ENCODE data around the gene ABCA1.

DNA sequence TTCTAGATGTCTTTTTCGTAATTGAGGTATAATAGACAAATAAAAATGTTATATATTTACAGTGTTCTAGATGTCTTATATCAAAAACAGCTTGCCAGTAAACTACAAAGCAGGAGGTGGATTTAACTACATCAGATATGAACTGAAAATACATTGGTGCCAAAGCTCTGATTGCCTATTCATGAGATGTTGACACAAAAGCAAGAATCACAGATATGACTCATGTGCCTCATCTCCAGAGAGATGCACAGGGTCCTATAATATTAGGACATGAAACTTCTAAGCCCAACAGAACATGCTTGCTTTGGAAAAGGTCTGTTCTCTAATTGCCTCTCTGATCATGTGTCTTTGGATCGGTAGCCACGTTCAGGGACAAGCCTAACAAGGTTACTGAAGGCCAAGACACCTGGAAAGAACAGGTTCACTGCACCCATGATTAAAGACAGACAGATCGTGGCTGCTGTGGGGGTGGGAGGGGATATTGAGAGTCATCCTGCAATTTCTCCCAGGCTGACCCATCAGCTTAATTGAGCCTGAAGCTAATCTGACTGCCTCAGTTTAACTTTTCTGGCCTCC lies 16.8 kb downstream of the ABCA1 start:
- TF ChIP-seq, protein P1, sequence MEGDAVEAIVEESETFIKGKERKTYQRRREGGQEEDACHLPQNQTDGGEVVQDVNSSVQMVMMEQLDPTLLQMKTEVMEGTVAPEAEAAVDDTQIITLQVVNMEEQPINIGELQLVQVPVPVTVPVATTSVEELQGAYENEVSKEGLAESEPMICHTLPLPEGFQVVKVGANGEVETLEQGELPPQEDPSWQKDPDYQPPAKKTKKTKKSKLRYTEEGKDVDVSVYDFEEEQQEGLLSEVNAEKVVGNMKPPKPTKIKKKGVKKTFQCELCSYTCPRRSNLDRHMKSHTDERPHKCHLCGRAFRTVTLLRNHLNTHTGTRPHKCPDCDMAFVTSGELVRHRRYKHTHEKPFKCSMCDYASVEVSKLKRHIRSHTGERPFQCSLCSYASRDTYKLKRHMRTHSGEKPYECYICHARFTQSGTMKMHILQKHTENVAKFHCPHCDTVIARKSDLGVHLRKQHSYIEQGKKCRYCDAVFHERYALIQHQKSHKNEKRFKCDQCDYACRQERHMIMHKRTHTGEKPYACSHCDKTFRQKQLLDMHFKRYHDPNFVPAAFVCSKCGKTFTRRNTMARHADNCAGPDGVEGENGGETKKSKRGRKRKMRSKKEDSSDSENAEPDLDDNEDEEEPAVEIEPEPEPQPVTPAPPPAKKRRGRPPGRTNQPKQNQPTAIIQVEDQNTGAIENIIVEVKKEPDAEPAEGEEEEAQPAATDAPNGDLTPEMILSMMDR (IDR thresholded peaks at IDR 0.05) = no peak
- TF ChIP-seq POLR2A (IDR thresholded peaks at IDR 0.05) = no peak

Data from Peyer's patch (tissue), 4 donors.